DND-41 (cell line): Measurements from ENCODE around the gene MLLT1.

Source experiments
- EZH2 ChIP-seq: IDR thresholded peaks from 3 replicates; pipeline ENCODE4 v1.6.1; 2012; ENCODE audit warnings: borderline replicate concordance, low read depth, mild to moderate bottlenecking, moderate library complexity, low read length, inconsistent platforms; ENCODE audit not compliant: severe bottlenecking
- TF ChIP-seq, protein P1 (sequence below): IDR thresholded peaks from 2 replicates; pipeline ENCODE4 v1.5.1; 2012; ENCODE audit warnings: borderline replicate concordance, low read length, moderate library complexity, mild to moderate bottlenecking; ENCODE audit not compliant: poor library complexity, severe bottlenecking; ENCODE audit errors: extremely low read depth

DNA sequence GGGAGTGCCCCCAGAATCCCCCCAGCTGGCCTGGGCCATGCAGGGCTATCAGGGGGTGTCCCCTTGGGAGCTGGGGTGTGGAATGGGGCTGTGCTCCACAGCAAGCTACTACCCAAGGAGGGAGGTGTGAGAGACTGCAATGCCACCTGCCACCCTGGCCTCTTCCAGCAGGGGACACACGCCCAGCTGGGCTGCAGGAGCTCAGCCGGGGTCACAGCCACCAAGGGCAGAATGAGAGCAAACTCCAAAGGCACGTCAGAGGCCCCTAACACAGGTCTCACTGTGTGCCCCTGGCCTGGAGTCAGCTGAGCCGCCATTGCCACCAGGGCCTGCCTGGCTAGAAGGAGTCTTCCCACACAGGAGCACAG is 55.5 kb downstream of the MLLT1 start:
- TF ChIP-seq, protein P1, sequence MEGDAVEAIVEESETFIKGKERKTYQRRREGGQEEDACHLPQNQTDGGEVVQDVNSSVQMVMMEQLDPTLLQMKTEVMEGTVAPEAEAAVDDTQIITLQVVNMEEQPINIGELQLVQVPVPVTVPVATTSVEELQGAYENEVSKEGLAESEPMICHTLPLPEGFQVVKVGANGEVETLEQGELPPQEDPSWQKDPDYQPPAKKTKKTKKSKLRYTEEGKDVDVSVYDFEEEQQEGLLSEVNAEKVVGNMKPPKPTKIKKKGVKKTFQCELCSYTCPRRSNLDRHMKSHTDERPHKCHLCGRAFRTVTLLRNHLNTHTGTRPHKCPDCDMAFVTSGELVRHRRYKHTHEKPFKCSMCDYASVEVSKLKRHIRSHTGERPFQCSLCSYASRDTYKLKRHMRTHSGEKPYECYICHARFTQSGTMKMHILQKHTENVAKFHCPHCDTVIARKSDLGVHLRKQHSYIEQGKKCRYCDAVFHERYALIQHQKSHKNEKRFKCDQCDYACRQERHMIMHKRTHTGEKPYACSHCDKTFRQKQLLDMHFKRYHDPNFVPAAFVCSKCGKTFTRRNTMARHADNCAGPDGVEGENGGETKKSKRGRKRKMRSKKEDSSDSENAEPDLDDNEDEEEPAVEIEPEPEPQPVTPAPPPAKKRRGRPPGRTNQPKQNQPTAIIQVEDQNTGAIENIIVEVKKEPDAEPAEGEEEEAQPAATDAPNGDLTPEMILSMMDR = no peak
- no peak for TF ChIP-seq EZH2
